IMR-90 (cell line): ENCODE measurements around the gene ATP1A3. TPM values are rescaled to one million over a fixed set of nuclear protein-coding genes. Genes with fewer than 3 reads are reported as not detected.
A peak's percentile ranks its signal among the peaks of the same experiment; 100 is the strongest.

ENCODE experiments used
- ATAC-seq: fragments of 200-7000 bp; cut with Tn5 transposase; 2 replicates; pipeline ENCODE4 v1.9.1; 2020; ENCODE audit warnings: low read depth, mild to moderate bottlenecking, moderate library complexity
- Bru-seq: library from RNA; stranded (reverse); fragments of 400-500 nt; gene quantifications from one replicate; lab custom pipeline; 2021; lab: Mats Ljungman, UMichigan
- BruChase-seq, 2 experiments: library from RNA; stranded (reverse); fragments of 400-500 nt; gene quantifications; one replicate each; lab custom pipeline; 2021; lab: Mats Ljungman, UMichigan
- BruUV-seq: library from RNA; stranded (reverse); fragments of 400-500 nt; replicated peaks from 2 replicates; lab custom pipeline; 2021; lab: Mats Ljungman, UMichigan
- CTCF ChIA-PET: fragments of 300-600 bp; formaldehyde crosslinking; extraction: SDS; loops from one replicate; lab custom pipeline; 2021; ENCODE audit warnings: antibody characterized with exemption; lab: Yijun Ruan, JAX
- POLR2A ChIA-PET: fragments of 300-600 bp; sonication (Branson Sonifier 250); formaldehyde crosslinking; loops from one replicate; lab custom pipeline; 2022; ENCODE audit warnings: antibody characterized with exemption; ENCODE audit not compliant: unreplicated experiment; lab: Charles Lee
- DNase-seq: peaks from one replicate; pipeline ENCODE4 v3.0.0; 2013
- H2AFZ ChIP-seq: replicated peaks from 2 replicates; pipeline ENCODE3; 2013; ENCODE audit warnings: low read length, mild to moderate bottlenecking; ENCODE audit not compliant: poor library complexity
- H2AK5ac ChIP-seq: 2 replicates; pipeline ENCODE4 v1.6.1; 2013; ENCODE audit warnings: low read depth, low read length, inconsistent platforms
- H2AK9ac ChIP-seq: replicated peaks from 2 replicates; pipeline ENCODE3; 2013; ENCODE audit warnings: mild to moderate bottlenecking, low read depth, low read length, moderate library complexity; ENCODE audit not compliant: poor library complexity
- H2BK120ac ChIP-seq: 2 replicates; pipeline ENCODE4 v1.6.1; 2013; ENCODE audit warnings: low read depth, low read length, inconsistent platforms
- H2BK15ac ChIP-seq: 3 replicates; pipeline ENCODE4 v1.6.1; 2013; ENCODE audit warnings: low read depth, low read length, inconsistent platforms
- H2BK20ac ChIP-seq: 2 replicates; pipeline ENCODE4 v1.6.1; 2013; ENCODE audit warnings: low read depth, mild to moderate bottlenecking, inconsistent platforms, low read length, moderate library complexity
- H2BK5ac ChIP-seq: 2 replicates; pipeline ENCODE4 v1.6.1; 2013; ENCODE audit warnings: mild to moderate bottlenecking, low read depth, low read length, inconsistent platforms; ENCODE audit not compliant: poor library complexity, severe bottlenecking
- H3K14ac ChIP-seq: replicated peaks from 2 replicates; pipeline ENCODE4 v1.6.1; 2013; ENCODE audit warnings: low read depth, low read length, inconsistent platforms
- H3K18ac ChIP-seq: 2 replicates; pipeline ENCODE4 v1.6.1; 2013; ENCODE audit warnings: low read depth, low read length, control low read depth
- H3K23ac ChIP-seq: 2 replicates; pipeline ENCODE4 v1.6.1; 2013; ENCODE audit warnings: low read depth, low read length, inconsistent platforms
- H3K27ac ChIP-seq: 2 replicates; pipeline ENCODE4 v1.5.1; 2013; ENCODE audit warnings: mild to moderate bottlenecking, control low read depth, low read length; ENCODE audit not compliant: insufficient read depth
- H3K27me3 ChIP-seq: 2 replicates; pipeline ENCODE4 v1.6.1; 2013; ENCODE audit warnings: low read length; ENCODE audit not compliant: control insufficient read depth, insufficient read depth
- H3K36me3 ChIP-seq: 2 replicates; pipeline ENCODE4 v1.6.1; 2013; ENCODE audit warnings: low read length, mixed read lengths; ENCODE audit not compliant: control insufficient read depth, insufficient read depth
- H3K4ac ChIP-seq: 2 replicates; pipeline ENCODE4 v1.6.1; 2013; ENCODE audit warnings: low read depth, low read length, inconsistent platforms
- H3K4me1 ChIP-seq: 2 replicates; pipeline ENCODE4 v1.6.1; 2013; ENCODE audit warnings: low read length, mixed read lengths; ENCODE audit not compliant: control insufficient read depth, insufficient read depth
- H3K4me2 ChIP-seq: 2 replicates; pipeline ENCODE4 v1.6.1; 2013; ENCODE audit warnings: low read depth, mild to moderate bottlenecking, control low read depth, low read length, moderate library complexity
- H3K4me3 ChIP-seq: 2 replicates; pipeline ENCODE4 v1.5.1; 2013; ENCODE audit warnings: low read depth, mild to moderate bottlenecking, control low read depth, low read length, moderate library complexity; ENCODE audit not compliant: insufficient read depth
- H3K56ac ChIP-seq: 2 replicates; pipeline ENCODE4 v1.6.1; 2013; ENCODE audit warnings: low read length, inconsistent platforms; ENCODE audit not compliant: insufficient read depth; ENCODE audit errors: extremely low read depth
- H3K79me1 ChIP-seq, 2 experiments: 2 replicates each; pipeline ENCODE4 v1.6.1; 2013; ENCODE audit warnings: low read length in 2 of 2, inconsistent platforms in 1 of 2, low read depth in 1 of 2
- H3K9ac ChIP-seq: 2 replicates; pipeline ENCODE4 v1.6.1; 2013; ENCODE audit warnings: low read depth, low read length, control low read depth
- H3K9me1 ChIP-seq: 2 replicates; pipeline ENCODE4 v1.6.1; 2013; ENCODE audit warnings: low read length, inconsistent platforms; ENCODE audit not compliant: insufficient read depth
- H3K9me3 ChIP-seq: 2 replicates; pipeline ENCODE4 v1.6.1; 2013; ENCODE audit warnings: low read length; ENCODE audit not compliant: control insufficient read depth, insufficient read depth
- H4K20me1 ChIP-seq: 2 replicates; pipeline ENCODE4 v1.6.1; 2013; ENCODE audit warnings: low read length, inconsistent platforms; ENCODE audit not compliant: insufficient read depth
- H4K5ac ChIP-seq: 2 replicates; pipeline ENCODE4 v1.6.1; 2013; ENCODE audit warnings: mild to moderate bottlenecking, low read depth, low read length, control low read depth
- H4K8ac ChIP-seq, 2 experiments: 2 replicates each; pipeline ENCODE4 v1.6.1; 2013; ENCODE audit warnings: low read depth in 2 of 2, low read length in 2 of 2, control low read depth in 1 of 2, inconsistent platforms in 1 of 2
- H4K91ac ChIP-seq: 2 replicates; pipeline ENCODE4 v1.6.1; 2013; ENCODE audit warnings: low read depth, low read length, inconsistent platforms; ENCODE audit not compliant: insufficient read depth
- BHLHE40 ChIP-seq: fragments of 150-350 bp; IDR thresholded peaks from 2 replicates; pipeline ENCODE4 v1.6.1; 2016; ENCODE audit warnings: mild to moderate bottlenecking, low read depth, low read length
- POLR2A ChIP-seq: IDR thresholded peaks from 2 replicates; pipeline ENCODE4 v1.6.1; 2012; ENCODE audit warnings: mild to moderate bottlenecking, low read depth, low read length
- WGBS, 2 experiments: methylation state at CpG; one replicate each; pipeline versions ENCODE4 v1.1.5 to v1.1.7; 2013; ENCODE audit warnings: missing lambda C conversion rate in 2 of 2; ENCODE audit not compliant: insufficient read length in 1 of 2; ENCODE audit errors: extremely low coverage in 2 of 2; 5-methylcytosine and 5-hydroxymethylcytosine counted together
- dilution Hi-C: fragments of 300-500 bp; cut with HindIII; formaldehyde crosslinking; loops from one replicate; pipeline ENCODE4 v1.14.3; 2018; ENCODE audit warnings: low sequenced_read_pairs; ENCODE audit not compliant: unreplicated experiment
- in situ Hi-C: fragments of 300-500 bp; cut with MboI; formaldehyde crosslinking; loops from 3 replicates; pipeline ENCODE4 v1.14.3; 2019; ENCODE audit warnings: low sequenced_read_pairs, inconsistent platforms, mixed read lengths
- intact Hi-C: fragments of 100-400 bp; cut with micrococcal nuclease; formaldehyde crosslinking; loops from 2 replicates; pipeline ENCODE4 v1.10.0; 2022
- long read RNA-seq: library from polyadenylated mRNA; unstranded; transcript quantifications from one replicate; pipeline ENCODE4 v2.0.0, GENCODE V29; 2021; ENCODE audit not compliant: unreplicated experiment
- polyA plus RNA-seq, 3 experiments: library from polyadenylated mRNA; depleted of rRNA; stranded (reverse); fragments of >200 nt; gene quantifications; 2 replicates each; pipeline ENCODE4 v1.2.3, GENCODE V29; 2012; ENCODE audit warnings: low replicate concordance in 1 of 3
- total RNA-seq: library from RNA; depleted of rRNA; stranded (reverse); fragments of >200 nt; gene quantifications from 2 replicates; pipeline ENCODE4 v1.2.3, GENCODE V29; 2012; rRNA removed

Gene ATP1A3
- total RNA-seq (under 0.01 TPM in 2 replicates), polyA plus RNA-seq (2012; rRNA removed) (0.11 and 0.12 TPM in 2 replicates), Bru-seq, nascent RNA (percentile 28 among the genes with signal in this experiment), BruChase-seq, experiment 1, labeled RNA remaining after a 6-hour chase (not detected), BruChase-seq, experiment 2, labeled RNA remaining after a 2-hour chase (not detected)
- polyA plus RNA-seq (2012; cell fraction: cytosol; rRNA removed): 0.04 and 0.10 TPM in 2 replicates
- polyA plus RNA-seq (2012; cell fraction: nucleus; rRNA removed; ENCODE audit: low replicate concordance): 0.06 and 0.16 TPM in 2 replicates
- long read RNA-seq: 0 reads

- ChIA-PET POLR2A (no interaction called here), CTCF (no interaction called here)
- Histone ChIP-seq H3K27ac (no peak within 1 kb of the TSS), H3K4me3 (0 out of 2 replicates have a peak within 1 kb of the TSS, but pooled peaks have one; percentile 16), H4K91ac (no peak within 1 kb of the TSS), H3K4me1 (no peaks in the 10 kb centered on the region), H4K20me1 (peaks cover 3% of the 10 kb centered on the region; the same call in 1 of the 2 replicates), H4K5ac (no peak within 1 kb of the TSS), H2BK5ac (no peak within 1 kb of the TSS), H2BK15ac (no peak within 1 kb of the TSS), H3K56ac (no peak within 1 kb of the TSS), H3K4me2 (peak within 1 kb of the TSS; percentile 37; the same call in 1 of the 2 replicates), H3K4ac (no peak within 1 kb of the TSS), H2BK120ac (no peak within 1 kb of the TSS), H2AFZ (peak within 1 kb of the TSS; percentile 76), H3K14ac (no peak within 1 kb of the TSS), H3K36me3 (no peaks in the 10 kb centered on the region), H3K23ac (no peak within 1 kb of the TSS), H3K18ac (no peak within 1 kb of the TSS), H3K9me3 (no peaks in the 10 kb centered on the region), H2AK9ac (no peak within 1 kb of the TSS), H3K9ac (no peak within 1 kb of the TSS), H4K8ac (no peak within 1 kb of the TSS), H3K9me1 (peaks cover 8% of the 10 kb centered on the region; the same call in 1 of the 2 replicates), H2AK5ac (no peak within 1 kb of the TSS), H3K27me3 (peaks cover 65% of the 10 kb centered on the region), H2BK20ac (no peak within 1 kb of the TSS), H3K79me1 (no peaks in the 10 kb centered on the region)
- 2% methylated on average over 24 of the region's 84 CpGs; no CpG with 5 or more reads in 1 of the 2 experiments for WGBS, 2 experiments
- intact Hi-C loops (no loop called here), dilution Hi-C loops (no loop called here), in situ Hi-C loops (no loop called here)
- ATAC-seq (peak; percentile 90), DNase-seq (peak; percentile 21)
- TF ChIP-seq BHLHE40: peak; percentile 45; the same call in 1 of the 2 replicates
- no peak for TF ChIP-seq POLR2A
- no TSS peak for BruUV-seq
Observed at GRCh38 chr19:41993612-41994483, at the start of gene ATP1A3. Gene ATP1A3, minus strand, starts transcription at chr19:41994230. Its CDS starts 154 bp downstream, at chr19:41994076.
